Epithelial cell of prostate (primary cell): ENCODE results near the gene SMCO2.

ENCODE experiments used
- DNase-seq: peaks from one replicate; pipeline ENCODE4 v3.0.0-alpha.2; 2011; ENCODE audit warnings: low read depth, low spot score
- H3K27ac ChIP-seq: fragments of 450-650 bp; 2 replicates; pipeline ENCODE4 v1.5.1; 2017; ENCODE audit warnings: mild to moderate bottlenecking

SMCO2 gene

GRCh38 chr12:27446436-27446835, at the start of gene SMCO2:
TSS of gene SMCO2 (plus strand) at chr12:27446736. CDS start at chr12:27470632, 23,896 bp downstream.
- DNase-seq = no peak
- H3K27ac ChIP-seq = no peak within 1 kb of the TSS

DNA sequence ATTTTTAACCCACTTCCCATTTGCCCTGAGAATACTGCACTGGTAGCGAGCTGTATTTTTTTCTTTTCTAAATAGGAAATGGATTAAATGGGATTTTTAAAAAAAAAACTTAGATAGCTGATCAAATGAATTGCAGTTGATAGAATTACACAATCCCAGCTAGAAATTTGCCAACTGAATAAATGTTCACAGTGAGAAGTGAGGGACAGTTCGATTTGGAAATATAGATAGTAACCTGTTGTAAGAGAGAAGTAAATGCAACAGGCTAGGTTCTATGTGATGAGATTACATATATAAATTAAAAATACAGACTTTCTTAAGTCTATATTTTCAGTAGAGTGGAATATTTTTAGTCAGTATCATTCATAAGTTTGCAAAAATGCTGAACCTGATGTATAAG, 48.1 kb upstream of the SMCO2 start:
- H3K27ac ChIP-seq = no peak overlapping the region

DNA sequence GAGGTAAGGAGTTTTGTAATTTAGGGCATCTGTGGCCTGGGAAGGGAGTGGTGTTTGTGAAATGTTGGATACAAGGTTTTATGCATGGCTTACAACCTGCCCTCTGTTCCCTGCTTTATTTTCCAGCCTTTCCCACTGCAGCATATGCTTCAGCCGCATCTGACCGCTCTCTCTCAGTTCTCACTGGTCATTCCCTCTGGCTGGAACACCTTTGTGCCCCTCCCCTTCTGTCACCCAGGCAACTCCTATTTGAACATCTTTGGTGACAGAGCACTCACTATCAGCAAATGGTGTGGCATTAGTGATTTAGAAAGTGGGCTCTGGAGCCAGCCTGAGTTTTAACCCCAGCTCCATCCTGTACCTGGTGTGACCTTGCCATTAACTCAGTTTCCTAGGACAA, 47.5 kb upstream of the SMCO2 start:
- H3K27ac ChIP-seq = no peak overlapping the region
- DNase-seq = no peak

More for the DNA sequence above, 48.1 kb upstream of the SMCO2 start:
- no peak for DNase-seq

GRCh38 chr12:27400856-27401354, 45.6 kb upstream of the SMCO2 start:
- no peak for DNase-seq
- H3K27ac ChIP-seq = no peak overlapping the region

DNA sequence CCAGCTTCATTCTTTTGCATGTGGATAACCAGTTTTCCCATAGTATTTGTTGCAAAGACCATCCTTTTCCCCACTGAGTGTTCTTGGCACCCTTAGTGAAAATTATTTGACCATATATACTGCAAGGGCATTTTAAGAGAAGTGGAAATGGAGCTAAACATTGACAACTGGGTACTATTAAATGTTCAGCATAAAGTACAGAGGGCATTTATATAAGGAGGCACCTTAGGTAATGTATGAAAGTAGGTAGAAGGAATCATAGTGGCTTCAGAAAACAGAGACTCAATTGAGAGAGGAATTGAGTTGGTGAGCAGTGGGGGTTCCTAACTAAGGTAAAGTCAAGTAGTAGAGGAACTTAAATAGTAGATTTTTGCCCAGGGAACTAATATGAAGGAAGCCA, 34.5 kb upstream of the SMCO2 start:
- H3K27ac ChIP-seq = no peak overlapping the region
- no peak for DNase-seq

DNA sequence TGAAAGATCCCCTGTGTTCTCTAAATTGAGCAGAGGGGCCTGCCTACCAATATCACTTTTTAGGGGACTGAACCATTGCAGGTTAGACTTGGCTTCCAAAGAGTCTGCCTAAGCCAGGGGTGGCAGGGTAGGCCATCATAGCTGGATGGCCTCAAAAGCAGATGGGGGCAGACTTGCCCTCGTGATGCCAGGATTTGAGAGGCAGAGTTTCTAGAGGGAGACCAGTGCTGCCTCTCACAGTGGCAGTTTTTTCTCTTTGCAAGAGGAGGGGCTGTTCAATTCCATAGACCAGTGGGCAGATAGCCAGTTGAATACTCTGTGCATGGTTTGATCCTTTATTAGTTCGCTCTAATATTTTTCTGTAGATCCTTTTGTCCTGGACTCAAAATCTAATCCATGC, 23.8 kb upstream of the SMCO2 start:
- no peak overlapping the region for H3K27ac ChIP-seq
- DNase-seq = no peak

GRCh38 chr12:27424631-27425230, 21.8 kb upstream of the SMCO2 start:
- no peak overlapping the region for H3K27ac ChIP-seq

DNA sequence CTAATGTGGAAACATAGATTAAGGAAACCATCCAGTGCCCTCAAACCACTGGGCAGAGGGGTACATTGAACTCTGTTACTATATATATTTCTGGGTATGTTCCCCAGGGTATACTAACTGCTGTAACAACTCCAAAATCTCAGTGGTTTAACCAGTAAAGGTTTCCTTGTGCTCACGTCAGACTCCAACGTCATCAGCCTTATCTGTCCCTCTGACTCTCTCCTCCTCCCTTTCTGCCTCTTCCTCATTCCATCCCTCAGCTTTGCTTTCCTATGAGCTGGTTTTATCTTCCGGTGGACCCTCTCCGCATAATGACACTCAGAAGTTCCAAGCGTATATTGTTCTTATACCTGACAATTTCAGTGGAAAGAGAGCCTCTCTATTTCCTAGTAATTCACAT, 21.2 kb upstream of the SMCO2 start:
- H3K27ac ChIP-seq = no peak overlapping the region
- DNase-seq = no peak

More at GRCh38 chr12:27424631-27425230, 21.8 kb upstream of the SMCO2 start:
- DNase-seq = no peak

DNA sequence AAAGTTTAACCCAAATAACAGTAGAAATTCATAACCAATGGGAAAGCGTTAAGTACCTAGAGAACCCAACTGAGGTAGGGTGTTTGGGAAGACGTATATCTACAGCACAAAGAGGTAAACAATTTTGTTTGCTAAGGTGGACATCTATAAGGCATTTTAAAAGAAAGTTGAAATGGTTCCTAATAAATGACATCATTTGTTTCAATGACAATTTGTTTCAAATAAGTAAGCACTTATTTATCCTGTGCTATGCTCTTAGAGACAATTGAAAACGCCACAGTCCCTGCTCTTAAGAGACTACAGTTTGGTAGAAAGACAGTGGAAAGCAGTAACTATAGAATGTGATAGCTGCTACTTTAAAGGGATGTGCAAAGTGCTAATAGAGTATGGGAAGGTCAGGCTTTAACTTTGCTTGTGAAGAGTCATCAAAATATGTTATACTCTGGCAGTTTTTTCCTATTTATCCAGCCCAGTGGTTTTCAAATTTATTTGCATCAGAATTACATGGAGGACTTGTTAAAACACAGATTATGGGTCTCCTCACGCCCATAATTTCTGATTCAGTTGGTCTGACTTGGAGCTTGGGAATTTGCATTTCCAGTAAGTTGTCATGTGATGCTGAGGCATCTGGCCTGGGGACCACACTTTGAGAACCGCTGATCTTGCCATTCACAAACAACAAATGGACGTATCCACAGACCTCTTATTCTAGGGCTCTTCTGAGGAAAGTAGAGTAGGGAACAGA, 19.6 kb upstream of the SMCO2 start:
- DNase-seq = no peak
- peak overlapping the region; percentile 17 for H3K27ac ChIP-seq

DNA sequence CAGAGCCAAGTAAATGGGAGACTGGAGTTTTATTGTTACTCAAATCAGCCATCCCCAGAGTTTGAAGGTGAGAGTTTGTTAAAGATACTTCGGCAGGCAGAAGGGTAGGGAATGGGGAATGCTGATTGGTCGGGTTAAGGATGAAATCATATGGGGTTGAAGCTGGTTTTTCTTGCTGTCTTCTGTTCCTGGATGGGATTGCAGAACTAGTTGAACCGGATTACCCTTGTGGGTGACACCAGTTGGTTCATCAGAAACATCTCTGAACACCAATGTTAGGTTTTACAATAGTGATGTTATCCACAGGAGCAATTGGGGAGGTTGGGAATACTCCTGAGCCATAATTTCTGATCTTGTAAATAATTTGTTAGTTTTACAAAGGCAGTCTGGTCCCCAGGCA, 18.7 kb upstream of the SMCO2 start:
- peak; percentile 46 for DNase-seq
- peak overlapping the region; percentile 23 for H3K27ac ChIP-seq

- DNase-seq = no peak
- peak overlapping the region; percentile 23 for H3K27ac ChIP-seq
Observed at GRCh38 chr12:27428466-27428865, 18.1 kb upstream of the SMCO2 start.

DNA sequence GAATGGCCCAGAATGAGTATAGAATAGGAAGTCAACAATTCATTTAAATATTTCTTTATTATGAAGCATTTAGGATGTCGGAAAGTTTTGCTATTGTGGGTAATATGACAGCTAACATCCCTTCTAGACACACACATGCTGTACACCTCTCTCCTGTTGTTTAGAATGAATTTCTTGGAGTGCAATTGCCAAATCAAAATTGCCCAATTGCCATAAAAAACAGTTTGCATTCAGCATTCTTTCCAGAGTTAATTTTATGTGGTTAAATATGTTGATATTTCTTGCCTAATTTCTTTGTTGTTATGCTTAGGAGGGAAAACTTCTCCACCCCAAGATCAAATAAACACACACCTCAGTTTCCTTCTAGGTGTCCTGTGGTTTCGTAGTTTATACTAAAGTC, 16.9 kb upstream of the SMCO2 start:
- no peak for DNase-seq
- no peak overlapping the region for H3K27ac ChIP-seq

GRCh38 chr12:27431185-27431584, 15.4 kb upstream of the SMCO2 start:
- no peak for DNase-seq
- H3K27ac ChIP-seq = no peak overlapping the region

GRCh38 chr12:27434673-27435565, 11.6 kb upstream of the SMCO2 start:
- DNase-seq = no peak
- H3K27ac ChIP-seq = no peak overlapping the region

- no peak overlapping the region for H3K27ac ChIP-seq
- no peak for DNase-seq
Observed at GRCh38 chr12:27436029-27436428, 10.5 kb upstream of the SMCO2 start.

DNA sequence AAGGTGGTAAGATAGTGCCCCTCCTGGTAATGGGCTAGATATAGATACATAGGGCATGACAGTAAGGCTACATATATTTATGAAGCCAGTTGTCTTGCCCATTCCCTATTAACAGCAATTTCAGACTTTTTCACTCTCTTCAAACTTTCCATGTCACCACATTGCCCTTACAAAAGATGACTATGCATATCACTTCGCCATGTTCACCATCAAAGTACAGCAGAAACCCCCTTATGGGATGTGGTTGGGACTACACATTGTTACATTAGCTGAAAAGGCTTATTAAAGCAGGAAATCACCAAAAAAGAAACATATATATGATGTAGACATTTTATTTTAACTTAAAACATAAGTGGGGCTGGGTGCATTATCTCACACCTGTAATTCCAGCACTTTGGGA, 9.8 kb upstream of the SMCO2 start:
- DNase-seq = no peak
- no peak overlapping the region for H3K27ac ChIP-seq

- H3K27ac ChIP-seq = no peak overlapping the region
- DNase-seq = no peak
Observed at GRCh38 chr12:27437839-27438238, 8.7 kb upstream of the SMCO2 start.

GRCh38 chr12:27447761-27448160, 1.2 kb downstream of the SMCO2 start:
- no peak for DNase-seq
- no peak overlapping the region for H3K27ac ChIP-seq

- no peak for DNase-seq
Observed at GRCh38 chr12:27449026-27449425, 2.5 kb downstream of the SMCO2 start.

GRCh38 chr12:27449893-27450534, 3.5 kb downstream of the SMCO2 start:
- no peak for DNase-seq
- no peak overlapping the region for H3K27ac ChIP-seq

More at GRCh38 chr12:27449026-27449425, 2.5 kb downstream of the SMCO2 start:
- no peak overlapping the region for H3K27ac ChIP-seq
